NCI-H82 treated with DMSO at 0.1 percent for 48 hours (cell line): ENCODE results near the gene DSCAML1.

Experiments
- DNase-seq: peaks from one replicate; lab custom pipeline; 2025; ENCODE audit not compliant: unreplicated experiment; lab: John Stamatoyannopoulos, UW

The DSCAML1 gene

DNA sequence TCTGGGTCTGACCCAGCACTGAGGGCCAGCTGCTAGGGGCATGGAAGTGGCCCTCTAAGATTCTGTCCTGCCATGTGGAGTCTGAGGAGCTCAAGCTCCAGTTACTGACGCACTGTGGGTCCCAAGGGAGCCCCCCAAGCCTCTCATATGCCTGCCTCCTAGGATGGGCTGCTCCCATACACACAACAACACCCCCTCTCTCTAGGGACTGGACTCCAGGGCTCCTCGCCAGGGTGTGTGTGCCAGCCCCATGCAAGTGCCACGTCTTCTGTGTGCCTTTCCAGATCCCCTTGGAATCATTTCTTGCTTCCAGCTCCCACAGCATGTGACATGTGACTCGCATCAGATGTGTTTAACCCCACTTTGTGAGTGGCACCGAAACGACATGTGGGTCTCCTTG lies 234.9 kb downstream of the DSCAML1 start:
- no peak for DNase-seq

DNA sequence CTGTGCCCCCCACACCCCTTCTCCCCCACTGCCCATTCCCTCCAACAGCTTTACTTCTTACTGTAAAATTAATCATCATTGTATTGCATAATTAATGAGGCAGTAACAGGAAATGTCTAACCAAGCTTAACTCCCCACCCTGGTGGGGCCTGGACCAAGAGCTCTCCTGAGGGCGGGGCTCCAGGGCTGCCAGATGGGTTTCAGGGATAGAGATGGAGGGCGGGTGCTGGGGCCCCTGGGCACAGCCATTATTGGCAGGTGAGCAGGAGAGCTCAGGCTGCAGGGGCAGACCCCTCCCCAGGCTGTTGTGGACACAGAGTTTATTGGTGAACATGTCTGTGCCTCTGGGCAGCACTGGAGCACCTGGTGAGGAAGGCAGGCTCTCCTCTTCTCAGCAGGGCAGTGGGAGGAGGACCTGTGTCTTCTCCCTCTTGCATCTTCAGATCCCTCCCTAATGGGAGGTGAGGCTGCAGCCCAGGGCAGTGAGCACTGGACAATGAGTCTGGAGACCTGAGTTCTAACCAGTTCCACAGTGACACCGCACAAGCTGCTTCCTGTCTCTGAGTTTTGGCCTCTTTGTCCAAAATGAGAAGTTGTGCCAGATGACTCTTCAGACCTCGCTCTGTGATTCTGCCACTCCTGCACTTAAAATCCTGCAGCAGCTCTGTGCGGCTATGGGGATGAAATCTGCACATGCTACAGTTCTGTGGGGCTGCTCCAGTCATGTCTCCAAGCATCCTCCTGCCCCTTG lies 236.1 kb downstream of the DSCAML1 start:
- peak; percentile 5 for DNase-seq

DNA sequence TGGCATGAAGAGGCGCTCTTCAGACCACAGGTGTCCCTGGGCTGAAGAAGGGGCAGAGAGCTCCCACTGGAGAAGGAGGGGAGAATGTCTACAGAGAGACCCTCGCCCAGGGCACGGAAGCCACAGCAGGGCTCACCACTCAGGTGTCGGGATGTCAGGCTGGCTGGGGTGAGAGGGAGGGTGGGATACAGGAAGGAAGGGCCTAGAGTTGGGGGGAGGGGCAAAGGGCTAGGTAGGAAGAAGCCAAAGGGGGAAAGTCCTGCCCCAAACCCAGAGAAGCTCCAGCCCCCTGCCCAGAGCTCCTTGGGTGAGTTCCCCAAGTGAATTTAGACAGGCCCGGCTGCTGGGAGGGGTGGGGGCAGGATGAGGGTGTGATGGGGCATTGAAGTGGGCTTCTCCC lies 237.3 kb downstream of the DSCAML1 start:
- no peak for DNase-seq

DNA sequence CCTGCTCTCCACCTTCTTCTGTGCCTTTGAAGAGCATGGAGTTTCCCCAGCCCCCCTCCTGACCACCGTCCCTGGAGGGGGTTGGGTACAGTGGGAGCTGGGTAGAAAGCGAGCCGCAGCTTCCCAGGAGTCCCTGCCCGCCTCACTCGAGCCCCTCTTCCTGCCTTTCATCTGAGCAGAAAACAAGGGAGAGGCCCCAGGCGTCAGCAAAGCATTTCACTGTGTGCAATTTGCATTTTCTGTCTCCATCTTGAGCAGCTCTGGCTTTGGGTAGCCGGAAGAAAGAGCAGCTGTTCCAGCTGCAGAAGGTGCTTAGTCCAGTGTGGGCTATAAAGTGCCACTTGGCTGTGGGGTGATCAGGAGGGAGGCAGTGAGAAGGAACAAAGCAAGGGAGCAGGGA lies 239.7 kb downstream of the DSCAML1 start:
- no peak for DNase-seq

DNA sequence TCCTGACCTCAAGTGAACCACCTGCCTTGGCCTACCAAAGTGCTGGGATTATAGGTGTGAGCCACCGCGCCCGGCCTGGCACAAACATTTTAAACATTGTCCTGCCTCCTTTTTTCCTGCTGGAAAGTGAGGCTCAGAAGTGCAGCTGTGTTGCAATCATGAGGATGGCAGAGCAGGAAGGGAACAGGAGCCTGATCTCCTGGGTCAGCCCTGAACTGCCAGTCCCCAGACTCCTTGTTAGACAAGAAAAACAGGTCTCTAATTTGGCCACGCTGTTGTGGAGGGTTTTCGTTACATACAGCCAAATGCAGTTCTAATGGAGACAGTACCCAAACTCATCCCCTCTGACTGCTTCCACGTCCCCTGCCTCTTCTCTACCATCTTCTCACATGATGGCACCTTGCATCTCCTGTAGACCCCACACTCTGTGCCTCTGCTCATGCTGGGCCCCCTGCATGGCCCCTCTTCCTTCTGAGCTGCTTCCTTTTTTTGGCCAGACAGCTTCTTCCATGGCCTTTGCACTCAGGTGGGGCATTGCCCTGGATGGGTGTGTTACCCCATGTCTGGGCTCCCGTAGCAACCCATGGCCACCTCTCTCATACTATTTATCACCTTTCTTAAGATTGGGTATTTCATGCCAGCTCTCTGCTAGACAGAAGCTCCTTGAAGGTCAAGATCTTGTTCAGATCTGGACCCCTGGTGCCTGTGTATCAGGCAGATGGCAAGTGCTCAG lies 242.2 kb downstream of the DSCAML1 start:
- DNase-seq = no peak

DNA sequence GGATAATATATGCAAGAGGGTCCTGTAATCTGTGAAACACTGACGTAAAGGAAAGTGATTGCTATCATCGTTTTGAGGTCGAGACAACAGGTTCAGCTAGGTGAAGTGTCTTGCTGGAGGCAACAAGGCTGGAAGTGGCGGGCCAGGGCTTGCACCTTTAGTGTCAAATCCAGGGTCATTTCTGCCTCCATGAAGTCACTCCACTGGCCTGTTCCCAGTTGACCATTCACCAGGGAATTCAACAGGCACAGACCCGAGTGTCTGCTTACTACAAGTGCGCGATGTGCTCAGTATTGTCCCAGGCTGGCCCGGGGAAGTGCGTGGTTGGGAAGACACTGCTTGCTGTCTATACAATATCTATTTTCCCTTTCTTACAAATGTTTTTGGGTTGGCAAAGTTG lies 244.4 kb downstream of the DSCAML1 start:
- DNase-seq = no peak

DNA sequence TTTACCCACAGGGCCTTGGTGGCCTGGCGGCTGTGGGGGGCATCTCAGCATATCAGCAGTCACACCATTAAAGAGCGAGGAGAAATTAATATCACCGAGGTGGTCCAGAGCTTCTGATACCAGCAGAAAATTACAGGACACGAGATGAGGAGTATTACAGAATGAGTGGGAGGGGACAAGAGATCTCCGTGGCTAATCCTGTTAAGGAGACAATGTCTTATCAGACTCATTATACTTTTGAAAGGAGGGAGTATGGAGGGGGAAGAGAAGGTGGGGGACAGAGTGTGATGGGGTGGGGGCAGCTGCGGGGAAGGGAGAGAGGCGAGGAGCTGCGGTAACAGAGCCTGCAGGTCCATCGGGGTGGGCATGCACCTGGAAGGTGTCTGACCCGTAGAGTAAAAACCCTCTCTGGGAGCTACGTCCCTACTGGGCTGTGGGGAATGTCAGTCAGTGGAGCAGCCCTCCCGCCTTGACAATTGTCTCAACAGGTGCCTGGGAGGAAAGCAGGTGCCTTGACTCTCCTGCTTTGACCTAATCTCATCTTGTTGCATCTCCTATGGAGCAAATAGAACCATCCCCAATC lies 245.2 kb downstream of the DSCAML1 start:
- peak; percentile 49 for DNase-seq

DNA sequence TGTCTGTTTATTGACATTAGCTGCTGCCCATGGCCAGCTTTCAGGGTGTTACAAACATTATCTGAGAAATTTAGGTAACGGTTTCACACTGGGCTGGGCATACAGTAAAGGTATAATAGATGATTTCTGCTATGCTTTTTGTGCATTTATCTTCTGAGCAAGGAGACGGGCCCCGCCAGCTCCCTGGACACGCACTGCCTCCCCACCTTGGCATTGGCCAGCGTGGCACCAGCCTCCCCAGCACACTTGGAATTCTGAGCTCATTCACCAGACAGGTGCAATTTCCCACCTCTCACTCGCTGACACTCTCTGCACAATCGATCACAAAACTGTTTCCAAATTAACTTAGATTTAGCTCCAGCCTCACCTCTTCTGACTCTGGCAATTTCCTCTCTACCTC lies 246.6 kb downstream of the DSCAML1 start:
- no peak for DNase-seq

DNA sequence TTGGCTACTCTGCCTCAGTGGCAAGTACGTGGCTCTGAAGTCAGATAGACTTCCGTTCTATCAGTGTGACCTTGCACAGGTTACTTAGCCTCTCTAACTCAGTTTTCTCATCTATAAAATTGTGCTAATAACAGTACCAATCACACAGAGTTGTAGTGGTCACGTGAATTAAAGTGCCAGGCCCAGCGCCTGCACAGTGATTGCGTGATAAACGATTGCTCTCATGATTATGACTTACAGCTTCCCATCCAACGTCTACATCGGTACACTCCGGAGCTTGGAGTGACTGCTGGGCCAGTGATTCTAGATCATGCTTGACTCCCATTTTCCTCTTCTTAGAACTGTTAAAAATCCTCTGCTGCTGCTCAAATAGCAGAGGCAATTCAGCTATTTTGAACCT lies 247.6 kb downstream of the DSCAML1 start:
- DNase-seq = no peak

DNA sequence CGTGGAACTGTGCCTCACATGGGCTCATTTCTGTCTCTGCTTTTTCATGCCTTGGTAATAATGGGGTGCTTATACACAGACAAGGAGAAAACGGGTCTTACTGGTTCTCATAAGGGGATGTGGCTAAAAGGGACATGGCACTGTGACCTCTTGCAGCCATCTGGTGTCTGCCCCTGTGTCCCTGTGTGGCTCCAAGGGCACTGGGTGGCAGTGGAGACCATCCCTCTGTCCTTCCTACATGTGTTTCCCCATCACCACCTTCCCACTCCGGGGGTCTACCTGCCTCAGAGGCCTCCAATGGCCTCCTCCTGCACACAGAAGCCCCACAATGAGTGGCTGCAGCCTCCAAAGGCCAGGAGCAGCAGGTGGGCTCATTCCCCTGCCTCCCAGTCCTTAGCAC lies 248.1 kb downstream of the DSCAML1 start:
- no peak for DNase-seq

DNA sequence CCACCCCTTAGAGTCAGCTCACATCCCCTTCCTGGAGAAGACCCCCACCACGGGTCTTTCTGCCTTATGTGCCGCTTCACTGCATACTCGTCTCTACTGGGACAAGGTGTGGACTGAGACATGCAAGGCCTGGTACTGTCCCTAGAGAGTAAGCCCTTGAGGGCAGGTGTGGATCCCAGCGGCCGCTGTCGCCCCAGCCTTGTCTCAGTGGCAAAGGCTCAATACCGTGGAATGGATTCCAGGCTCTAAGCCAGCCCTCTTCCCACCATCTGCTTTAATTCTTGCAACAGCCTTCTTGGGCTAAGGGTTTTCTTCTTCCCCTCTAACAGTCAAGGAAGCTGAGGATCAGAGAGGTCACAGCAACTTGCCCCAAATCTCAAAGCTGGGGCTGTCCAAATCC lies 249.1 kb downstream of the DSCAML1 start:
- no peak for DNase-seq

DNA sequence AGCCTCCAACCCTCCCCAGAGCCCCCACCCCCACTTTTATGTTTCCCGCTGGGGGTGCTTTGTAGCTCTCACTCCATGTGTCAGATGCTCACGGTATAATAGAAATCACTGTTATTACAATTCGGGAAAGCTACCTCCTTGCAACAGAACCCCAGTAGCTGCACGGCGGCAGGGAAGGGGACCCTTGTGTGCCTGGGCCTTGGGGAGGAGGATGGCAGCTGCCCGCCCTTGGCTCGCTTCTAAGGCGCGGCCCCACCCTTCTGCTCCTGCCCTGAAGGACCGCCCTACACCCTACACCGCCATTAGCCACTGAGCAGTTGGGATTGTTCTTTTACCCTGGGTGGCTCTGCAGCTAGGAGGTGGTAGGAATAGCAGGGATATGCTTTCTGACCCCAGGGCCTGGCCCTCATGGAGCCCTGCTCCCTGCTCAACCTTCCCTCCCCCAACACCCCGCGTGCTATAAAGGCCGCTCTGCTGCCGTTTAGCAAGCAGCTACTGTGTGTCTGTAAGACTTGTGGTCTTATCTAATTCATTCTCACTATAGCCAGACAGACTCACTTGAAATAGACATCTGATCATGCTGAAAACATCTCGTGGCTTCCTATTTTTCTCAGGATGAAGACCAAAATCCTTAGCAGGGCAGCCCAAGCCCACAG lies 249.7 kb downstream of the DSCAML1 start:
- no peak for DNase-seq

DNA sequence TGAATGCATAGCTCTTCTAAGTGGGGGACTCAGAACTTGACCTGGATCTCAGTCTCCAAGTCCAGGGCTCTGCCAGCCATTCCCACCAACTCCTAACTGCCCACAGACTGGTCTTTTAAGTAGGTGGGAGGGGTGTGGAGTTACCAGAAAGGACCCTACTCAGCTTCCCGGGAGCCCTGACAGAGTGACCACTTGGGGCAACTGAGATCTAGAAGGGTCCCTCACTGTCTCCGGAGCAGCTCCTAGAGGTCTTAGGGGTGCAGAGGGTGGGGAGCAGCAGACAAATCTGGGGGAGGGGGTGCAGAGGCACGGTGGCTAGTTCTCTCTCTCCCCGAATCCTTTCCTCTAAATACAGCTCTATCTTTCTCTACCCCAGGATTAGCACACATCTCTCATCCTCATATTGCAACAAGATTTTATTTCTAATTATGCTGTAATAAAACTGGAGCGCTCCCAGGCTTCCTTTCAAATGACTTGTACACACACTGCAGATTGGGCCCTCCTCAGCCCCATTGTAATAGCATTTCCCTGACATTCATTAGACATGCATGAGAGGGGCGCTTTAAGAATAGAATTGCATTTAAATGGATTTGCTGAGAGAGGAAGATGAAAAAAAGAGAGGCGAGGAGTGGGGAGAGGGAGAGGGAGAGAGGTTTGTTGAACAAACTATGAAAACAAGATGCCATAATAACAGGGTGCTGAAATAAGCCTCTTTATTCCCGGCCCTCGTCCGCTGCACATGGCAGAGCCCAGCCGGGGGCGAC lies 250.4 kb downstream of the DSCAML1 start:
- peak; percentile 14 for DNase-seq

DNA sequence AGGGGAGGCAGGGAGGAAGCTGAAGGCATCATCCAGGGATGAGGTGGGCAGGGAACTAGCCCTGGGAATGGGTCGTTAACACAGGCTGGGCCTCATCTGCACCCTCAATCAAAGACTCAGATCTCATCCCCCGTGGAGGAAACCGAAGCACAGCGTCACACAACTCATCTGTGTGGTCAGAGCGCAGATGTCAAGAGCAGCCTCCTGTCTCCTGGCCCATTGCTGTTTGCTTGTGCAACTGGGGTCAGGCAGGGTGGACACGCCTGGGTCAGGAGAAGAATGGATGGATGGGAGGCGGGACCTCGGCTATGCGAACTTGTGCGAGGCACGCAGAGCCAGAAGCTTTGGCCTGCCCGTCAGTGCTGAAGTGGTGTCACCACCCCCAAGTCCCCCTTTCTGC lies 251.3 kb downstream of the DSCAML1 start:
- no peak for DNase-seq

DNA sequence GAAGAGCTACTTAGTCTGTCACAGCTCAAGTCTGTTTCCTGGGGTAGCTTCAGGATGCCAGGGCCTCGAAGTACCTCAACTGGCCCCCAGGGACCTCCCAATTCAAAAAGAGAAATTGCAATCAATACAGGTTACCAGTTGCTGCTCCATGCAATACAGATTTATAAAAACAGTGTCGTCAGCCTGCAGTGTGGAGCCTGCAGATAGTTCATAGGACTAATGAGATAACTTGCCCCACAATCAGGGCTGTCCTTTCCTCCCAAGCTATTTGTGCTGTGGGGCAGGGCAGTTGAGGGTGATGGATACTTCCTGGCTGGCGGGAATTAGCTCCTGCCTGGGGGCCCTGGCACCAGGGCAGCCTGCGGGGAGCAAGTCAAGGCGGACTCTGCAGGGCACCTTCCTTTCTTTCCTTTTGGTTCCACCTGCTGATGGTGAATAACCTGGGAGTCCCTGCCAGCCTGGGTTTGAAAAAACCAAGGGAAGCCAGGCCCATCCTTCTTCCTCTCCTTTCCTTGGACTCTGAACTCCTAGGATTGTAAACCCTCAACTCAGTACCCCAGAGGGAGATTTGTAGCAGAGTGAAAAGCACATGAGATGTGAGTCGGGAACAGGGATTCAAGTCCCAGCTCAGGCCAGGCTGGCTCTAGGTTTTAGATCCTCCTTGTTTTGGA lies 252.8 kb downstream of the DSCAML1 start:
- DNase-seq = no peak

DNA sequence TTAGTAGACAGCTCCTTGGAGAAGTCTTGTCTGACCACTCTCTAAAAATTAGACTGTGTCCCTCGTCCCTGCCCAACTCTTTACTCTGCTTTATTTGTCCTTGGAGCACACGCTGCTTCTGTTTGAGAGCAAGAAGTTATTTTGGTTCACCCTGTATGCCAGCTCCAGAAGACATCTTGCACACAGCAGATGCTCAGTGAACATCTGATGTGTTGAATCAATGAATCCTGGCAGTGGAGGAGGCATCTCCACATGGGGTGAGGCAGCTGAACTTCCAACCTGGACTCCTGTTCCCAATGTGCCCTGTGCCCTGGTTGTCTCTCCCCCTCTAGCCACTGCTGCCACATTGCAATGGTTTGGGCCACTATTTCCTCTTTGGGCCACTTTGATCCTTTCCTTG lies 255.8 kb downstream of the DSCAML1 start:
- DNase-seq = no peak

DNA sequence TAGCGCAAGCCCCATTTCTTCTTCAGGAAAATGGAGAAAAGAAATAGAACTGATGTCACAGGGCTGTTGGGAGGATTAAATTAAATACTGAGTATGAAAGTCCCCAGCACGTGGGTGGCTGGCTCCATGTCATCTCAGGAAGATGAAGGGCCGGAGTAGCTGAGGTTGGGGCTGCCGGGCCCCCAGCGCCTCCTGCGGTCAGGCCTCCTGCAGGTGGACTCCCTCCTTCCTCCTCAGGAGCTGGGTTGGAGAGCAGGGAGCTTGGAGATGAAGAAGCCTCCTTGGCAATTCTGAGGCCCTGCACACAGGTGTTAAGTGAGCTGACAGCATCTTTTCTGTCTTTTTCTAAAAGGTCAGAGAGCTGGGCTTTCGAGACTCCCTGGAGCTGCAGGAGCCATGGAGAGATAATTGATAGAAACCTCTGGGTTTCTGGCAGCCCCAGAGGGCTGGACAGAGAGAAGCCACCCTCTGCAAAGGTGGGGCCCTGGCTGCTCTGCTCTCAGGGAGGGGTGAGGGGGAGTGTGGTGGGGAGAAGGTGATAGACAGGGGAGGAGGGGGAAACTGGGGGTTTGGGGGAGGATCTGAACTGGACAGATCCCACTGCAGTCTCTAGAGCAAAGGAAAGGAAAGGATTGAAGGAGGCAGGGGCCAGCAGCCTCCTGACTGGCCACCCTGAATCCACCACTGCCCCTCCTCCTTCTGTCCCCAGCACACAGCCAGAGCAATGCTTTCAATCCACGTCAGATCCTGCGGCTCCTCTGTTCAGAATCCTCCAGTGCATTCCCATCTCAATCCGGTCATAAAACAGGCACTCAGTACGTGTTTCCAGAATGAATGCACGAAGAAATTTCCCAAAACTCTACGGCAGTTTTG lies 258.5 kb downstream of the DSCAML1 start:
- DNase-seq = no peak

DNA sequence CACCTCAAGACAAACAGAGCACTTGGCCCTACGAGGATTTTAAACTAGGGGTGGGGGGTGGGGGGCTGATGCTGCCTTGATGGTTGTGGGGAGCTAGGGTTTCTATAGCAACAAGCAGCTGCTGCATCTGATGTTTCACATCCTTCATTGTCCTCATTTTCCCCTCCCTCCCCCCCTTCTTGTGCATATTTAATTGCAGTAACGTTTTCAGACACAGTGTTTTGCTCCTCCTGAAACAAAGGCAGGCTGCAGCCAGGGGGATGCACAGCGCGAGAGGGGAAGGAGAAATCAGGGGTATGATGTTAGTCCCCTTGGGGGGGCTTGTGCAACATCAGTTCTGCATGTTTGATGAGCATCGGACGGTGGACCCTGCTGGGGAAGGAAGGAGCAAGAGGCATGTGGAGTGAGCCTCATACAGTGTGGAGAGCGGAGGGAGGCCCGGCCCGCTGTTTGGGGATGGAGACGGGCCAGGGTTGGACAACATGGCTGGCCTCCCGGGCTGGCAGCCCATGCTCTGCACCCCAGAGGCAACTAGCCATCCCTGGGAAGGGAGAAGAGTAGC lies 261.1 kb downstream of the DSCAML1 start:
- DNase-seq = no peak

DNA sequence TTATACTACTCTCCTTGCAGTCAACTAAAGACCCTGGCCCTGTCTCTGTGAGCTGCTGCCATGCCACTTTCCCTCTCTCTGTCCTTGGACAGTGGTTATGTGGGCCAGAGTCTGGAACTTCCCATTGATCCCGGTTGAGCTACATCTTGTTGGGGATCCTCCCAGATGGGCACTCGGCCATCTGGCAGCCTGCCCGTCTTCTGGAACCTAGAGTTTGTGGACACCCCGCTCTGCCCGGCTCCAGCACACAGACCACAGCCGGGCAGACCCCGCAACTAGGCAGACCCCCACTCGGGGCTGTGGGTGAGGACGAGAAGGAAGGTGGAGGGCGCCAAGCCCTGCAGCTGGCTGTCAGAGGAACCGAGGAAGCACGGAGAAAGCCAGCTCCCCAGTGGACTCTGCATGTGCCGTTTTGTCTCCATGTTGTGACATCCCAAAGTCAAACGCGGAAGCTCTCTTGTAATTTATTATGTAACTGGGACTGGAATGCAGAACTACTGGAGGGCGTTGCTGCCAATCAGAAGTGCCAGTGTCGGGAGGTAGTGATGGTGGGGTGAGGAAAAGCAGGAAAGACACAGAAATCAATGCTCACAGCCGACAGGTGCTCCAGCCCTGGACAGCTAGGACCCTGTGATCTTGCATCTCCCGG lies 261.7 kb downstream of the DSCAML1 start:
- no peak for DNase-seq
